Measurements from ENCODE around the gene LRCH1.

DNA sequence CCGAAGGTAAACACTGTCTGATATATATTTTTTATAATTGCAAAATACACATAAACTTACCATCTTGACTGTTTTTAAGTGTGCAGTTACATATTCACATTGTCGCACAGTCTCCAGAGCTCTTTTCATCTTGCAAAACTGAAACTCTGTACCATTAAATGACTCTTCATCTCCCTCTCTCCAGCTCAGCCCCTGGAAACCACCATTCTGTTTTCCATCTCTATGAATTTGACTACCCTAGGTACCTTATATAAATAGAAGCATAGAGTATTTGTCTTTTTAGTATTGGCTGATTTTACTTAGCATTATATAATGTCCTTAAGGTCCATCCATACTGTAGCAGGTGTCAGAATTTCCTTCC lies 45.8 kb downstream of the LRCH1 start:
- TF ChIP-seq, protein P1, sequence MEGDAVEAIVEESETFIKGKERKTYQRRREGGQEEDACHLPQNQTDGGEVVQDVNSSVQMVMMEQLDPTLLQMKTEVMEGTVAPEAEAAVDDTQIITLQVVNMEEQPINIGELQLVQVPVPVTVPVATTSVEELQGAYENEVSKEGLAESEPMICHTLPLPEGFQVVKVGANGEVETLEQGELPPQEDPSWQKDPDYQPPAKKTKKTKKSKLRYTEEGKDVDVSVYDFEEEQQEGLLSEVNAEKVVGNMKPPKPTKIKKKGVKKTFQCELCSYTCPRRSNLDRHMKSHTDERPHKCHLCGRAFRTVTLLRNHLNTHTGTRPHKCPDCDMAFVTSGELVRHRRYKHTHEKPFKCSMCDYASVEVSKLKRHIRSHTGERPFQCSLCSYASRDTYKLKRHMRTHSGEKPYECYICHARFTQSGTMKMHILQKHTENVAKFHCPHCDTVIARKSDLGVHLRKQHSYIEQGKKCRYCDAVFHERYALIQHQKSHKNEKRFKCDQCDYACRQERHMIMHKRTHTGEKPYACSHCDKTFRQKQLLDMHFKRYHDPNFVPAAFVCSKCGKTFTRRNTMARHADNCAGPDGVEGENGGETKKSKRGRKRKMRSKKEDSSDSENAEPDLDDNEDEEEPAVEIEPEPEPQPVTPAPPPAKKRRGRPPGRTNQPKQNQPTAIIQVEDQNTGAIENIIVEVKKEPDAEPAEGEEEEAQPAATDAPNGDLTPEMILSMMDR (IDR thresholded peaks at IDR 0.05): no peak
- no peak for TF ChIP-seq POLR2A (IDR thresholded peaks at IDR 0.05)
